Astrocyte (in vitro differentiated cells and primary cell): Measurements from ENCODE around the gene GALNT2.

Experiments used
- CTCF ChIP-seq: IDR thresholded peaks from 2 replicates; pipeline ENCODE4 v1.5.1; 2011; ENCODE audit warnings: low read depth, mild to moderate bottlenecking, inconsistent platforms, low read length, moderate library complexity; ENCODE audit not compliant: insufficient read depth
- EZH2 ChIP-seq: IDR thresholded peaks from 2 replicates; pipeline ENCODE4 v1.6.1; 2012; ENCODE audit warnings: mild to moderate bottlenecking, low read length, inconsistent platforms; ENCODE audit not compliant: insufficient read depth

GRCh38 chr1:230140221-230141020 lies 73.4 kb downstream of the GALNT2 start:
- TF ChIP-seq CTCF (no peak), EZH2 (no peak)
